Inflammatory macrophage treated with lipopolysaccharide for 1 hour (primary cell): ENCODE data around the gene LDB3.
"Not testable (repeated sequence)": the region's sequence is repeated elsewhere in the genome, so short reads cannot be mapped to it uniquely, and the experiment has no call there.

Experiments
- DNase-seq, 2 donors: peaks; one replicate each; pipeline ENCODE4 v3.0.0-alpha.2; 2020 to 2022

LDB3 gene

GRCh38 chr10:86734207-86734988, 66.1 kb downstream of the LDB3 start:
- no peak for DNase-seq

- DNase-seq: not testable (repeated sequence)
Measured at GRCh38 chr10:86735278-86735677, 67.0 kb downstream of the LDB3 start.

GRCh38 chr10:86742230-86742629, 73.9 kb downstream of the LDB3 start:
- DNase-seq: no peak

- DNase-seq: peak; percentile 38 to 61
Measured at GRCh38 chr10:86744067-86744725, 75.9 kb downstream of the LDB3 start.

- no peak for DNase-seq
Measured at GRCh38 chr10:86747796-86748581, 79.7 kb downstream of the LDB3 start.

- no peak for DNase-seq
Measured at GRCh38 chr10:86749854-86750253, 81.5 kb downstream of the LDB3 start.

- DNase-seq: no peak
Measured at GRCh38 chr10:86751477-86751876, 83.2 kb downstream of the LDB3 start.

- DNase-seq: no peak
Measured at GRCh38 chr10:86752311-86752710, 84.0 kb downstream of the LDB3 start.

GRCh38 chr10:86753051-86753450, 84.7 kb downstream of the LDB3 start:
- no peak for DNase-seq

- DNase-seq: no peak
Measured at GRCh38 chr10:86753638-86754434, 85.5 kb downstream of the LDB3 start.

- DNase-seq: peak in 1 of 2 donors; percentile 39
Measured at GRCh38 chr10:86755454-86755739, 87.1 kb downstream of the LDB3 start.

GRCh38 chr10:86755740-86756510, 87.6 kb downstream of the LDB3 start:
- peak; percentile 64 to 86 for DNase-seq

- no peak for DNase-seq
Measured at GRCh38 chr10:86756511-86757112, 88.3 kb downstream of the LDB3 start, which contains the start of gene BMPR1A. Gene BMPR1A (plus strand): TSS chr10:86756619. CDS start chr10:86876019, 119,400 bp downstream.

GRCh38 chr10:86757113-86757972, 89.0 kb downstream of the LDB3 start:
- peak in 1 of 2 donors; percentile 7 for DNase-seq

- no peak for DNase-seq
Measured at GRCh38 chr10:86758189-86759072, 90.1 kb downstream of the LDB3 start.

- DNase-seq: peak in 1 of 2 donors; percentile 12
Measured at GRCh38 chr10:86759073-86759672, 90.9 kb downstream of the LDB3 start.

- no peak for DNase-seq
Measured at GRCh38 chr10:86763404-86763803, 95.1 kb downstream of the LDB3 start.

- DNase-seq: no peak
Measured at GRCh38 chr10:86765548-86765947, 97.2 kb downstream of the LDB3 start.
